HTR-8/SVneo (cell line): ENCODE results near the gene OXNAD1.

Experiments
- DNase-seq: peaks from one replicate; pipeline ENCODE4 v3.0.0; 2011; ENCODE audit warnings: low spot score, mixed read lengths; ENCODE audit not compliant: insufficient read length
- FAIRE-seq: peaks from 2 replicates; lab custom pipeline; 2011; peaks lifted over from hg19 to GRCh38; lab: Jason Lieb, UNC

The OXNAD1 gene

DNA sequence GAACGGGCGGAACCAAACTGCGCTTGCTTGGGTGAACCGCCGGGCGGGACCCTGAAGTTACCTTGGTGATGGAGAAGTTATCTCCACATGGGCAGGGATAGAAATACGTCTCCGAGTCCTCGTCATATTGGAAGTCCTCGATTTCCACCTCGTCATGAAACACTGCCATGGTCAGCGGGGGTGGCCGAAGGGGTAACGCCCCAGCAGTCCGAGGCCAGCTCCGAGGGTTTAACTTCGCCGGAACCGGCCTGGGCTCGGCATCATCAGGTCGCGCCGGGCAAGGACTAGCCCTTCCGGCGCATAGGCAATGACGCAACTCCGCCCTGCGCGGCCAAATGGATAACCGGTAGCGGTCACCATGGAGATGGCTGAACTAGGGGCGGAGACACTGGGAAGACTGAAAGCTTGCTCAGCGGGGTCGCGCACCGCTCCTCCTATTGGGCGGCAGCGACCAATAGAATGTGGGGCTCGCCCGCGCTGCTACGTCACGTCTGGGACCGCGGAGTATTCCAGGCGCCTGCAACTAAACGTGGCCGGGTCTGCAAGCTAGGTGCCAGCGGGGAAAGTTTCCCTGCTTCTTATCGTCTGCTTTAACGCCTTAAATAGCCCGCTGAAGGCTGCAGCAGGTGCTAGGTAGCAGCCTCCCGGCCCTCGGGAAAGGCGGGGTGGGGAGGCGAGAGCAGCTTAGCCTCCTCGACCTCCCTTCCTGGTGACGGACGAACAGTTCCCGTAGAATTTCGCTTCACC, at the start of gene OXNAD1, which contains the start of gene DPH3:
Gene OXNAD1 (plus strand): TSS at position 505 of the 747 bp plus-strand sequence. CDS start 5,741 bp downstream, outside the sequence.
Gene DPH3 (minus strand): TSS at position 236 of the 747 bp plus-strand sequence. CDS start 67 bp downstream, at position 169.
- DNase-seq, result peak; percentile 98
- FAIRE-seq, result peak; percentile 98

GRCh38 chr3:16216373-16216935, 48.6 kb upstream of the OXNAD1 start:
- FAIRE-seq (no peak), DNase-seq (no peak)

DNA sequence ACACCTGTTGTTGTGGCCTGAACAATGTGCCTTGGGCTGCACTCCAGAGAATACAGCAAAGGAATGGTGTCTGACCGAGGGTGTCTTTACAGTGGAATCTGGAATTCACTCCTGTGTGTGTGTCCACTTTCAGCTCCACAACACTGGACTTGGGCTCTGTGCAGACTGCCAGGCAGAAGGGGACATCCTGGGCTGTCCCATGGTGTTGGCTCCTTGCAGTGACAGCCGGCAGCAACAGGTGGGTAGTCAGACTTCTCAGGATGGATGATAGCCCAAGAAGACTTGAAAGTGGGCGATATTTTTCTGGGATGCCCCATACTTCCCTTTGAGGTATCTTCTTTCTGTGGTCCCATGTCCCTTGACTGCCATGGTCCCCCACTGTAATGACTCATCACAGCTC, 45.2 kb upstream of the OXNAD1 start:
- FAIRE-seq (no peak), DNase-seq (no peak)

- FAIRE-seq (no peak), DNase-seq (no peak)
Measured at GRCh38 chr3:16221990-16222389, 43.0 kb upstream of the OXNAD1 start.

DNA sequence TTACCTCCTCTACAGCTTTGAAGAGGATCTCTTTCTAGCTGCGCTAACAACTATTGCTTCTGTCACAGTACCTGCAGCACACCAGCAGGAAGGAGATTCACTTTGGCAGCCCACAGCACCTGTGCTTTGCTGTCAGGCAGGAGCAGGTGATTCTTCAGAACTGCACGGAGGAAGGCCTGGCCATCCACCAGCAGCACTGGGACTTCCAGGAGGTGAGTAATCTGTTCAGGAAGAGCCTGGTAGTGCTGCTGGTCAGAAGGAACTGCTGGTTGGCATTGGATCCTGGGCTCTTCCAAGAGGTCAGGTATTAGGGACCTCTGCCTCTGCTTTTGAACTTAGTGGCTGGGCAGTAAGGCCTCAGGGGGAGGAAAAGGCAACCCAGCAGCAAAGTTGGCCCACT, 42.5 kb upstream of the OXNAD1 start:
- FAIRE-seq (no peak), DNase-seq (no peak)

DNA sequence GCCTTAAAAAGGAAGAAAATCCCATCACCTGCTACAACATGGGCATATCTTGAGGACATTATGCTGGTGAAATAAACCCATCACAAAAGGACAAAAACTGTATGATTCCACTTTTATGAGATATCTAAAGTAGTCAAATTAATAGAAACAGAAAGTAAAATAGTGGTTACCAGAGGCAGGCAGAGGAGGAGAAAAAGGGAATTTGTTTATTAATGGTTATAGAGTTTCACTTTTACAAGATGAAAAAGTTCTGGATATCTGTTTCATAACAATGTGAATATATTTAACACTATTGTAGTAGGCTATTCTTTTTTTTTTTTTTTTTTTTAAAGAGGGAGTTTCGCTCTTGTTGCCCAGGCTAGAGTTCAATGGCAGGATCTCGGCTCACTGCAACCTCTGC, 40.7 kb upstream of the OXNAD1 start:
- no peak for DNase-seq
- no peak for FAIRE-seq

DNA sequence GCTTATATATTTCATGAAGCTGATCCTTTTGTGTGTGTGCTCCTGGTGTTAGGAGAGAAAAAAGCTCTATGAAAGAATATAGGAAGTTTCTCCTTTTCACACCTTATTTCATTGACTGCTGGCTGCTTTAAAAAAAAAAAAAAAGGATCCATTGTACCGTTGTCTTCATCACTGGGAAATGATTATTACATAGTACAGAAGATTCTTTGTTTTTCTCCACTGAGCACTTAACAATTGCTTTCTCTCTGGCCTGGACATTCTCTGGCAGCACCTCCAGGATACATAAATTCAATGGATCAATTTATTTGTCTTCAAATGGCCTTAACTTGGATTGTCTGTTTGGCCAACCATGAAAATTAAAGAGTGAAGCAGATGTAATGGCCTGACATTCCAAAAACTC, 37.4 kb upstream of the OXNAD1 start:
- FAIRE-seq (no peak), DNase-seq (no peak)

DNA sequence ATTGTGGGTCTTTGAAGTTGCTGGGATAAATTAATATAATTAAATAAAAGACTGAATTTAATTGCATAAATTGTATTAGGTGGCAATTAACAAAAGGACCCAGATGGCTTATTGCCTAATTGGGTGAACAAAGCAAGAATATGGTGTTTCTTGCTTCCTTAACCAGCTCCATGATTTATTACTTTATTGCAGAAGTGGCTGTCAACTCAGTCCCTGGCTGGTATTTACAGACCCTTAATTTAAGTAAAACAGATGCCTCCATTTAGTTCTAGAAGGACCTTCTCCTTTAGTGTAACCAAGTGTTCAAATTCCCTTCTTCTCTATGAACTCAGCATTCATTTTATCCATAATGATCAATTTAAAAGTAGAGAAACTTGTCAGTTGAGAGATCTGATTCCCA, 35.3 kb upstream of the OXNAD1 start:
- FAIRE-seq (no peak), DNase-seq (no peak)

GRCh38 chr3:16231983-16232382, 33.0 kb upstream of the OXNAD1 start:
- DNase-seq, result no peak
- no peak for FAIRE-seq

DNA sequence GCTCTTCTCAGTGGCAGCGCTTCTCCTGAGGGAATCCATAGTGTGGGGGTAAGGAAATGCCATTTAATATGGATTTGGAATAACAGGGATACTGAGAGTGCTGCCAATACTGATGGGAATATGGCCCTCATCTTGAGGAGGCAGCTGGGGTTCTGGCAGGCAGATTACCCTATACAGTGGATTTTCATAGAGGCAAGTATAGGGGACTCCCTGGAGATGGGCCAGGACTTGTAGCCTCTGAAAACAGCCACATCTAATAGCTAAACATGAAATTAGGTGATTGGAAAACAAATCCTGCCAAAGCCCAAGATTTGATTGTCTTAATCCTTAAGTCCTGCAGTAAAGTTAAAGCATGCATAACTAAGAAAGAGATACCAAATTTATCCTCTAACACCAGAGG, 31.2 kb upstream of the OXNAD1 start:
- no peak for DNase-seq
- FAIRE-seq, result no peak

DNA sequence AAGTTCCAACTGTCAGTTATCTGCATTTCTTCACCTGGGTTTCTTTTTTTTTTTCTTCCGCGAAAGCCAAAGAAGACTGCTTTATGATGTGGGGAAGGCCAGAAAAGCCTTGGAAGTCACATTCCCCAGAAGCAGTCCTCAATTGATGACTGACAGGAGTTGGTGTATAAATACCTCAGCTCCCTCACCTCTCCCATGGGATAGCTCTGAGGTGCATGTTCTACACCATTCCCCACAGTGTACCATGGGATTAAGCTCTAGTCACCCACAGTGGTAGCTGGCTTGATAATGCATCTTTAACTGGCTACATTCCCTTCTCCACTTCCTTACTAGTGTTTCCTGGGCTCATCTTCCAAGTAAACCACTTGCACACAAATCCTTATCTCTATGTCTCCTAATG, 30.7 kb upstream of the OXNAD1 start:
- no peak for FAIRE-seq
- DNase-seq, result no peak

DNA sequence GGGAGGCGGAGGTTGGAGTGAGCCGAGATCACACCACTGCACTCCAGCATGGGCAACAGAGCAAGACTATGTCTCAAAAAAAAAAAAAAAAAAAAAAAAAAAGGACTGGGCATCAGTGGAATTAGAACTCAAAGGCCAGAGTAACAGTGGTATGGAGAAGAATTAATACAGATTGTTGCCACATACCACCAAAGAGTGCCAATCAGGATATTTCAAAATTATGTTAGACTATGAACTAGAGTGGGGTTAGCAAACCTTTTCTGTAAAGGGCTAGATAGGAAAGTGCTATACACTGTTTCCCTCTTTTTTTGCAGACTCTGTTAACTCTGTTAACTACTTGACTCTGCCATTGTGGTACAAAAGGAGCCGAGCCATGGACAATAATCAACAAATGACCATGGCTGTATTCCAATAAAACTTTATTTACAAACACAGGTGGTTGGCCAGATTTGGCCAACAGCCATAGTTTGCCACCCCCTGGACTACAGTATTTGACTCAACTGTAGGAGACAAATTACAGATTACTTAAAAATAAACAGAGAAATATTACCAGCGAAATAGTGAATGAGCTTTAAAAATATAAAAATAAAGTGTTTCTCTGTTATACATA, 28.9 kb upstream of the OXNAD1 start:
- no peak for FAIRE-seq
- no peak for DNase-seq

DNA sequence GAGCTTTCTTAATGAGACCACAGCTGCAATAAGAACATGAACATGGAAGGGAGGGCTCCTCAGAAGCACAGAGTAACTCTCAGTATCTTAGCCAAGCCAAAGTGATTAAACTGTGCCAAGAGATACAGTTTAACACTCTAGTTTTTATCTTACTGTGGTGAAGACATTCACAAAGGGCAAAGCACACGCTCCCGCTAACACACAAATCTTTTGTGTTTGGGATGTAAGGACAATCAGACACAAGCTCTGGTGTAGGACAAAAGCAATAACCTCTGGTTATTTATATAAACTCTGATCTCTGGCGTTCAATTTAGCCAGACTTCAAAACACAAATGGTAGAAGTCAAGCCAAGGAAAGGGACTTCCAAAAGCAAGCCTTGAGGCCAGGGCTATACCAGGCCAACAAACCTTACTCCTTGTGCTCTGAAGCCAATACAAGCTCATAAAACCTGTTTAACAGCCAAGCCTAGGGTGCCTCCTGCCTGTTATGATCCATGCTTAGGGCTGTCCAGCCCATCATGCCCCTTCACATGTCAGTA, 28.1 kb upstream of the OXNAD1 start:
- DNase-seq (no peak), FAIRE-seq (no peak)

DNA sequence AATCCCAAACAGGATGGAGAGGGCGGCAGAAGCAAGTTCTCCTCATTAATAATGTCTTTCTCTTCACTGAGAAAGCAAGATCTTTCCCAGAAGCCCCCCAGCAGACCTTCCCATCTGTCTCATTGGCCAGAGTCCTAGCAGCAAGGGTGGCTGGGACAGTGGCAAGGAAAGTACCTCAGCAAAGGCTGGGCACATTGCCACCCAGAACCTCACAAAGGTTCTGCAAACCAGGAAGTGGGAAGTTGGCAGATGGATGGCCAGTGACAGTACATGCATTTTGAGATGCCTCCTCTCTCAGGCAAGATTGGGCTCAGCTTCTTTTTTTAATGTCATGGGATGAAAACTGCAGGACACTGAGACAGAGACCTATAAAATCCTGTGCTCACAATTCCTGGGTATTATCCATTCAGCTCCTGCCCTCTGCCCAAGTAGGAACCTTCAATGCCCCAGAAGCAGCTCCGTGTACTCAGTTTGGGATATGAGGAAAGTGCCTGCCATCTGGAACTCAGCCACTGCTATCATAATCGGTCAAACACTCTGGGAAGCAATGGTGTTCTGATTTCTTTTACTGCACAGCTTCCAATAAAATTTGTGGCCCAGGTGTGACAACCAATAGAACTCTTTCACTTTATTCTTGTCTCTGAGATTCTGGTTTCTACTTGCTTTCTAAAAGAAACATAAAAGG, 25.8 kb upstream of the OXNAD1 start:
- DNase-seq (no peak), FAIRE-seq (no peak)

GRCh38 chr3:16239780-16240179, 25.2 kb upstream of the OXNAD1 start:
- FAIRE-seq, result no peak
- no peak for DNase-seq

DNA sequence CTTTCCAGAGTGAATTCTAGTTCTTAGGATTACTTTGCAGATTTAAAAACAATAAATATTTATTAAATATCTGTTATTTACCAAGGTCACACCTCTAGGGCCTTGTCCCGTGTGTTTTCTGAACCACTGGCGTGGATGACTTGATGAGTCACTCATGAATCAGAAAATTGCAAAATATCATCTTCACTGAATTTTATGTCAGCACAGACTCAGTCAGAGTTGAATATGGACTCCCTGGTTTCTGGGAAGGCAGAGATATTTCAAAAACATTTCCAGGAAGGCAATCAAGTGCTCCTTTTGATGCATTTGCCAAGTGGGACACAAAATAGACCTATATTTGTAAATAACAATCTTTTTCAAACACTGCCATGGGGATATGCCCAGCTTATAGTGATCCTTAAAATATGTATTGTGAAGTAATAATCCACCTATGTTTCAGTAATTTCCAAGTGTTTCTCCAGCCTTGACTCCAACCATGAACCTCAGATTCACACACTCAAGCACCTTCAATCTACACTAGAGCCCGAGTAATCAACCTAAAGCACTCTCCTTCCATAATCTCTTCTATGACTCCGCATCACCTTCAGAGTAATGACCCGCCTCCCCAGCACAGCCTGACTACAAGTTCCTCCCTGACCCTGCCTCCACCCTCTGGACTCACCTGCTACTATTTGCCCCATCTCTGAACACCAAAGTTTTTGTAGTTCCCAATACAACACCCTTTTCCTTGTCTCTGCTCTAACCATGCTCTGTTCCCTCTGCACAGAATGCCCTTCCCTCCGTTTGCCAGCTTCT, 24.6 kb upstream of the OXNAD1 start:
- FAIRE-seq (no peak), DNase-seq (peak; percentile 54)

- DNase-seq (no peak), FAIRE-seq (no peak)
Measured at GRCh38 chr3:16241225-16241624, 23.8 kb upstream of the OXNAD1 start.

GRCh38 chr3:16242177-16242576, 22.8 kb upstream of the OXNAD1 start:
- no peak for DNase-seq
- FAIRE-seq, result no peak

GRCh38 chr3:16243706-16244490, 21.1 kb upstream of the OXNAD1 start:
- FAIRE-seq, result no peak
- no peak for DNase-seq
